HEK293 (cell line): Measurements from ENCODE around the gene TRIM3.

Experiments
- CTCF ChIA-PET: fragments of 350-600 bp; formaldehyde crosslinking; extraction: SDS; loops from one replicate; lab custom pipeline; 2021; ENCODE audit warnings: antibody characterized with exemption; lab: Yijun Ruan, JAX
- POLR2A ChIA-PET: fragments of 300-600 bp; formaldehyde crosslinking; extraction: SDS; loops from one replicate; lab custom pipeline; 2020; ENCODE audit warnings: antibody characterized with exemption, inconsistent platforms; lab: Yijun Ruan, JAX
- H3K27ac ChIP-seq: fragments of 200-500 bp; sonication (Bioruptor generic); 2 replicates; pipeline ENCODE4 v1.5.1; 2014; ENCODE audit warnings: low read depth, low read length, control low read depth, inconsistent platforms; ENCODE audit errors: extremely low read depth
- H3K36me3 ChIP-seq, 2 experiments: fragments of 200-500 bp in 1 of 2; sonication (Bioruptor generic) in 1 of 2; 1 replicate in 1 of 2; 2 replicates in 1 of 2; pipeline ENCODE4 v1.5.1; 2014 to 2017; ENCODE audit warnings: inconsistent platforms in 2 of 2, low read length in 2 of 2; ENCODE audit not compliant: control insufficient read depth in 2 of 2, insufficient read depth in 1 of 2
- H3K4me1 ChIP-seq: fragments of 200-500 bp; sonication (Bioruptor generic); 2 replicates; pipeline ENCODE4 v1.5.1; 2014; ENCODE audit warnings: mild to moderate bottlenecking, low read length, inconsistent platforms; ENCODE audit not compliant: control insufficient read depth, insufficient read depth
- H3K4me3 ChIP-seq: 2 replicates; pipeline ENCODE4 v1.5.1; 2011; ENCODE audit warnings: low read depth, mild to moderate bottlenecking, control low read depth, low read length, moderate library complexity
- H3K9me3 ChIP-seq: fragments of 200-500 bp; sonication (Bioruptor generic); 2 replicates; pipeline ENCODE4 v1.5.1; 2014; ENCODE audit warnings: low read depth, low read length, inconsistent platforms; ENCODE audit not compliant: control insufficient read depth, insufficient read depth
- HOXA7 ChIP-seq: sonication (generic); formaldehyde crosslinking; IDR thresholded peaks from 2 replicates; pipeline ENCODE4 v1.8.1; 2022; ENCODE audit warnings: missing genetic modification reagents, borderline replicate concordance
- YY2 ChIP-seq: fragments of 450-650 bp; formaldehyde crosslinking; IDR thresholded peaks from 2 replicates; pipeline ENCODE4 v1.5.1; 2016; ENCODE audit warnings: missing biosample characterization, missing genetic modification characterization
- ZNF155 ChIP-seq: fragments of 450-650 bp; formaldehyde crosslinking; IDR thresholded peaks from 2 replicates; pipeline ENCODE4 v1.5.1; 2016; ENCODE audit warnings: missing biosample characterization, missing genetic modification characterization
- ZNF16 ChIP-seq: fragments of 450-650 bp; formaldehyde crosslinking; IDR thresholded peaks from 2 replicates; pipeline ENCODE4 v1.5.1; 2016; ENCODE audit warnings: low read depth, missing biosample characterization, missing genetic modification characterization
- ZNF341 ChIP-seq: fragments of 450-650 bp; formaldehyde crosslinking; IDR thresholded peaks from 2 replicates; pipeline ENCODE4; 2016; ENCODE audit warnings: low read depth, missing biosample characterization, missing genetic modification characterization
- ZNF391 ChIP-seq: fragments of 450-650 bp; formaldehyde crosslinking; IDR thresholded peaks from 2 replicates; pipeline ENCODE4 v1.5.1; 2016; ENCODE audit warnings: low read depth, missing biosample characterization, missing genetic modification characterization, borderline replicate concordance
- ZNF398 ChIP-seq: fragments of 450-650 bp; formaldehyde crosslinking; IDR thresholded peaks from 2 replicates; pipeline ENCODE4 v1.5.1; 2017; ENCODE audit warnings: missing biosample characterization, missing genetic modification characterization
- ZNF423 ChIP-seq: fragments of 450-650 bp; formaldehyde crosslinking; IDR thresholded peaks from 2 replicates; pipeline ENCODE4 v1.5.1; 2016; ENCODE audit warnings: missing biosample characterization, missing genetic modification characterization
- ZNF426 ChIP-seq: fragments of 450-650 bp; formaldehyde crosslinking; IDR thresholded peaks from 2 replicates; pipeline ENCODE4 v1.5.1; 2017; ENCODE audit warnings: missing biosample characterization, missing genetic modification characterization, mild to moderate bottlenecking, inconsistent platforms, moderate library complexity
- ZNF48 ChIP-seq: fragments of 450-650 bp; formaldehyde crosslinking; IDR thresholded peaks from 2 replicates; pipeline ENCODE4 v1.5.1; 2016; ENCODE audit warnings: missing biosample characterization, missing genetic modification characterization
- ZNF513 ChIP-seq: fragments of 450-650 bp; IDR thresholded peaks from 2 replicates; pipeline ENCODE4 v1.5.1; 2018; ENCODE audit warnings: missing biosample characterization, missing genetic modification characterization
- ZNF560 ChIP-seq: fragments of 450-650 bp; formaldehyde crosslinking; IDR thresholded peaks from 2 replicates; pipeline ENCODE4 v1.5.1; 2017; ENCODE audit warnings: missing biosample characterization, missing genetic modification characterization, borderline replicate concordance
- ZNF776 ChIP-seq: fragments of 450-650 bp; formaldehyde crosslinking; IDR thresholded peaks from 2 replicates; pipeline ENCODE4 v1.5.0; 2017; ENCODE audit warnings: missing biosample characterization, missing genetic modification characterization, borderline replicate concordance

The TRIM3 gene

GRCh38 chr11:6411594-6412031 lies 62.1 kb downstream of the TRIM3 start:
- H3K4me3 ChIP-seq, result no peak overlapping the region

GRCh38 chr11:6410695-6411430 lies 62.9 kb downstream of the TRIM3 start:
- POLR2A ChIA-PET, result interaction anchor here (1.1 kb wide), 1 partner anchor 8 kb away, joined by 6 read pairs; the partner anchor contains the start of gene APBB1
- H3K9me3 ChIP-seq, result no peaks in the 10 kb centered on the region
- no peak overlapping the region for H3K4me3 ChIP-seq
- peaks cover 0 to 37% of the 10 kb centered on the region in 2 experiments; a peak in 1 of 3 replicates for H3K36me3 ChIP-seq
- H3K27ac ChIP-seq, result no peak overlapping the region
- no peaks in the 10 kb centered on the region for H3K4me1 ChIP-seq
- TF ChIP-seq ZNF513 (tag by site-specific recombination) (peak; percentile 82), ZNF341 (tag by site-specific recombination) (0 out of 2 replicates have a peak, but pooled peaks have one; percentile 22), ZNF560 (no peak)
- CTCF ChIA-PET, result interaction anchor here (0.6 to 0.8 kb wide), 2 partner anchors 32 to 1774 kb away, joined by 3 to 6 read pairs; partner anchors contain the start of gene OR51D1

More at GRCh38 chr11:6411594-6412031, 62.1 kb downstream of the TRIM3 start:
- H3K4me1 ChIP-seq, result no peaks in the 10 kb centered on the region
- ChIA-PET CTCF (interaction anchor here (0.7 kb wide), 1 partner anchor 134 kb away, joined by 5 read pairs; no protein-coding TSS in a partner anchor), POLR2A (no interaction called here)
- H3K9me3 ChIP-seq, result no peaks in the 10 kb centered on the region
- H3K27ac ChIP-seq, result no peak overlapping the region
- peaks cover 0 to 36% of the 10 kb centered on the region in 2 experiments; a peak in 1 of 3 replicates for H3K36me3 ChIP-seq
- TF ChIP-seq ZNF423 (tag by site-specific recombination) (no peak), YY2 (tag by site-specific recombination) (no peak), ZNF48 (tag by site-specific recombination) (no peak), ZNF16 (tag by site-specific recombination) (no peak), HOXA7 (CRISPR knock-in tag) (no peak)

- ChIA-PET POLR2A (no interaction called here), CTCF (interaction anchor here (0.5 to 1.7 kb wide), 5 partner anchors 13 to 349 kb away, joined by 3 to 5 read pairs (median 3); partner anchors contain the start of gene MRPL17)
- Histone ChIP-seq H3K27ac (no peak overlapping the region), H3K4me3 (no peak overlapping the region), H3K36me3 (peaks cover 0 to 68% of the 10 kb centered on the region in 2 experiments; a peak in 1 of 3 replicates), H3K9me3 (no peaks in the 10 kb centered on the region), H3K4me1 (no peaks in the 10 kb centered on the region)
- TF ChIP-seq ZNF391 (tag by site-specific recombination) (no peak), ZNF776 (tag by site-specific recombination) (no peak), ZNF155 (tag by site-specific recombination) (no peak), ZNF398 (tag by site-specific recombination) (no peak), ZNF426 (tag by site-specific recombination) (no peak)
Measured at GRCh38 chr11:6406370-6406769, 67.4 kb downstream of the TRIM3 start.
